Ectodermal cell (in vitro differentiated cells): ENCODE data around the gene CDC14A.

Source experiments
- H3K27ac ChIP-seq: 2 replicates; pipeline ENCODE4 v1.7.0; 2013; ENCODE audit warnings: mild to moderate bottlenecking, low read depth, low read length; ENCODE audit not compliant: insufficient read depth, poor library complexity, severe bottlenecking
- H3K27me3 ChIP-seq: 2 replicates; pipeline ENCODE4 v1.7.0; 2013; ENCODE audit warnings: mild to moderate bottlenecking, low read length; ENCODE audit not compliant: insufficient read depth, control insufficient read depth, poor library complexity, severe bottlenecking
- H3K36me3 ChIP-seq: one replicate; pipeline ENCODE4 v1.7.0; 2013; ENCODE audit warnings: low read length; ENCODE audit not compliant: control insufficient read depth, insufficient read depth
- H3K4me1 ChIP-seq: one replicate; pipeline ENCODE4 v1.7.0; 2013; ENCODE audit warnings: low read length; ENCODE audit not compliant: control insufficient read depth, insufficient read depth
- H3K4me3 ChIP-seq: 2 replicates; pipeline ENCODE4 v1.7.0; 2013; ENCODE audit warnings: low read depth, low read length, control low read depth; ENCODE audit not compliant: insufficient read depth
- H3K9me3 ChIP-seq: 2 replicates; pipeline ENCODE4 v1.7.0; 2013; ENCODE audit warnings: mild to moderate bottlenecking, low read length, moderate library complexity; ENCODE audit not compliant: control insufficient read depth
- WGBS, 2 experiments: methylation state at CpG; one replicate each; pipeline ENCODE4 v1.1.7; 2013; ENCODE audit warnings: missing lambda C conversion rate in 2 of 2; 5-methylcytosine and 5-hydroxymethylcytosine counted together

CDC14A gene

DNA sequence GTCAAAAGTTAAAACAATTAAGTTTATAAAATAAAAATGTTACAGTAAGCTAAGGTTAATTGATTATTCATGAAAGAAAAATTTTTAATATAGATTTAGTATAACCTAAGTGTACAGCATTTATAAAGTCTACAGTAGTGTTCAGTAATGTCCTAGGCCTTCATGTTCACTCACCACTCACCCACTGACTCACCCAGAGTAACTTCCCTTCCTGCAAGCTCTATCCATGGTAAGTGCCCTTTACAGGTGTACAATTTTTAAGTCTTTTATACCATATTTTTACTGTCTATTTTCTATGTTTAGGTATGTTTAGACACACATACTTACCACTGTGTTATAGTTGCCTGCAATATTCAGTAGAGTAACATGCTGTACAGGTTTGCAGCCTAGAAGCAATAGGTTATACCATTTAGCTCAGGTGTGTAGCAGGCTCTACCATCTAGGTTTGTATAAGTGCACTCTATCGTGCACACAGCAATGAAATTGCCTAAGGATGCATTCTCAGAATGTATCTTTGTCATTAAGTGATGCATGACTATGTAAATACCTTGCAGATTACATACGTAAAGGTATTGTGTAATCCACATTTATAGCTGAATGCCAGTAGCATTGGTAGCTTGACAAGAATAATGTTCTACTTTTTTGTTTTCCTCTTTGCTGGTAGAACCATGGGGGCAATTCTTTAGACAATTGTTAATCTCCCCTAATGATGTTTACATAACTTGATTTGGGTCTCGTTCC is 149.9 kb downstream of the CDC14A start:
- Histone ChIP-seq H3K27me3 (no peaks in the 10 kb centered on the region), H3K27ac (no peak overlapping the region), H3K4me3 (no peak overlapping the region), H3K36me3 (peaks cover 17% of the 10 kb centered on the region), H3K9me3 (no peaks in the 10 kb centered on the region), H3K4me1 (no peaks in the 10 kb centered on the region)
- WGBS, 2 experiments: 96 to 97% methylated on average over 2 to 3 of the region's 3 CpGs

DNA sequence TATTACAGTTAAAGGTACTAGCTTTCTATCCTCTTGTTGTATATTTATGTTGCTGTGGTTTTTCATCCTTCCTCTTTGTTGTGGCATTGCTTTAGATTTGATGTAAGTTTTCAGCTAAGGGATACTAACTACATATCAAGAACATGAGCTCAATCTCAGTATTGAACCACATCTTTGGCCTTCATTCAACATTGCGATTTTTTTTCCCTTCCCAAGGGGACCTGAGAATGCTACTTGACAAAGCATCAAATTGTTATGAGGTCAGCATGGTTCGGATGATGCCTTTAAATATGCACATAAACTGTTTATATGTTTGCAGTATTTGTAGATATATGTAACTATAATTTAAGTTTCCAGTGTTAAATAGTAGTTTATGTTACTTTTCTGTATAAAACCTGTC is 153.9 kb downstream of the CDC14A start:
- Histone ChIP-seq H3K27me3 (no peaks in the 10 kb centered on the region), H3K36me3 (peaks cover 4% of the 10 kb centered on the region), H3K4me1 (no peaks in the 10 kb centered on the region), H3K27ac (no peak overlapping the region), H3K4me3 (no peak overlapping the region), H3K9me3 (no peaks in the 10 kb centered on the region)
- WGBS, 2 experiments: 98 to 100% methylated on average over 1 to 2 of the region's 2 CpGs

DNA sequence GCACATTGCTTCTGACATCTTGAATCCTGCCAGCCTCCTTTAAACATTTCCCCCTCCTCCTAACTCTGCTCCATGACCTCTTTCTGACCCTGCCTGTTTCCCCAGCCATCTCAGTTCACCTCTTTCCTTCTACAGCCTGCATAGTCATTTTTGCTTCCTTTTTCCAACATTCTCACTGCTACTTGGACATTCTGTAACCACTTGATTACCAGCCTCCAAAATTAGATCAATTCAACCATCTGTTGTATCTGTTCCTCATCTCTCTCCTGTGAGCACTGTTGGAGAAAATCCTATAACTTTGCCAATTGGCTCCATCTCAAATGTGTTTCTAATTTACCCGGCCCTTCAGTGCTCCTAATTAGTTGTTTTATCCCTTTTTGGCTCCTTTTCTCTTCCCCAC is 158.1 kb downstream of the CDC14A start:
- H3K4me3 ChIP-seq: no peak overlapping the region
- H3K9me3 ChIP-seq: no peaks in the 10 kb centered on the region
- H3K4me1 ChIP-seq: no peaks in the 10 kb centered on the region
- no peaks in the 10 kb centered on the region for H3K27me3 ChIP-seq
- H3K27ac ChIP-seq: no peak overlapping the region
- no peaks in the 10 kb centered on the region for H3K36me3 ChIP-seq
- WGBS, 2 experiments: 94% methylated on average over 1 of the region's 1 CpG

DNA sequence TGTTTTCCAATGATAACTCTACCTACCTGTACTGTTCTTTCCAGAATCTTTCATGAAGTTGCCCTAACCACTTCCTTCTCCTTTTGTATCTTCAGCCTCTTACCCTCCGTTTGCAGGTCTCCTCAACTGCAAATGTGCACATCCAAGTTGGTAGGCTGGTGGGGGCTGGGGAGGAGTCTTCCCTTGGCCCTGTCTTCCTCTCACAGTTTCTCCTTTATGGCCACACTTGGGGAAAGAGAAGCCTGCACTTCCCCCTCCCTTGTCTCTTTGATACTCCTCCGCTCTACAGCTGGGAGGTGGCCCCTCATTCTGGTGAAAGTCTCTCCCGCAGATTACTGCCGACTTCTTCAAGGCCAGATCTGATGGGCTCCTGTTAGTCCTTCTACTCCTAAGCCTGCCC is 158.8 kb downstream of the CDC14A start:
- H3K36me3 ChIP-seq: no peaks in the 10 kb centered on the region
- H3K27me3 ChIP-seq: no peaks in the 10 kb centered on the region
- no peak overlapping the region for H3K27ac ChIP-seq
- no peaks in the 10 kb centered on the region for H3K4me1 ChIP-seq
- no peak overlapping the region for H3K4me3 ChIP-seq
- WGBS, 2 experiments: 89 to 91% methylated on average over 4 of the region's 4 CpGs
- no peaks in the 10 kb centered on the region for H3K9me3 ChIP-seq

DNA sequence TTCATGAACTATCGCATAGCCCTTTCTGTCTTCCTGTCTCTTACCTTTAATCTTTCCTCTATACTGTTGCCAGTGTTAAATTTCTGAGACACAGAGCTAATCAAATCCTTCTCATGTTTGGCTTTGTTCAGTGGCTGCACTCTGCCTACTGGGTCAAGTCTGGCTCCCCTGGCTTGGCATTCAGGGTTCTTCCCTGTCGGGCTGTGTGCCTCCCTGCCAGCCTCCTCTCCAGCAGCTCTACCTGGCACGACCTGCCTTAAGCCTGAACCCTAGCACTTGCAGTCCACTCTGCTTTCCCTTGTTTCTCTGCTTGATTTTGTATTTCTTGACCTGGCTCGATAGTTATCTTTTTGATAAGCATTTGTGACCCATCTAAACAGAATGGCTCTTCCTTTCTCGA is 159.5 kb downstream of the CDC14A start:
- H3K4me3 ChIP-seq: no peak overlapping the region
- H3K36me3 ChIP-seq: no peaks in the 10 kb centered on the region
- no peak overlapping the region for H3K27ac ChIP-seq
- H3K9me3 ChIP-seq: no peaks in the 10 kb centered on the region
- WGBS, 2 experiments: 92 to 95% methylated on average over 5 of the region's 5 CpGs
- H3K27me3 ChIP-seq: no peaks in the 10 kb centered on the region
- H3K4me1 ChIP-seq: no peaks in the 10 kb centered on the region

DNA sequence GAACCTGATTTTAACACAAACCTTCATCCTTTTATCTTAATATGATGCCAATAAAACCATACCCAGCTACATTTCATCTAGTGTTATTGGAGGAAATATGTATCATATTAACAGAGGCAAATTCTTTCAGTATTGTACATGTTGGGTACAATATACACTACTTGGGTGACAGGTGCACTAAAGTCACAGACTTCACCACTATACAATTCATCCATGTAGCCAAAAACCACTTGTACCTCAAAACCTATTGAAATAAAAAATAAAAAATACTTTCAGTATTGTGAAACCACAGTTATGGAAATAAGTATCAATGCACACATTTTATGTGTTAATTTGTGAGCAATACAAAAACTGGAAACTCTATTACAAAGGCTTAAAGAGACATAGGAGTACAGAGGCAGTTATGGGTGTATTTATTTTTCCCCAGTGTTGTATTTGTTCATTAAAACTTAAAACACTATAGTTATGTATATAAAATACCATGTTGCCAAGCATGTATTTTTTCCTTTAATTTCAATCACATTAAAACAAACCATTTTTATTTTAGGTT is 160.6 kb downstream of the CDC14A start:
- no peaks in the 10 kb centered on the region for H3K4me1 ChIP-seq
- no peaks in the 10 kb centered on the region for H3K27me3 ChIP-seq
- no peaks in the 10 kb centered on the region for H3K36me3 ChIP-seq
- H3K4me3 ChIP-seq: no peak overlapping the region
- no peaks in the 10 kb centered on the region for H3K9me3 ChIP-seq
- H3K27ac ChIP-seq: no peak overlapping the region

DNA sequence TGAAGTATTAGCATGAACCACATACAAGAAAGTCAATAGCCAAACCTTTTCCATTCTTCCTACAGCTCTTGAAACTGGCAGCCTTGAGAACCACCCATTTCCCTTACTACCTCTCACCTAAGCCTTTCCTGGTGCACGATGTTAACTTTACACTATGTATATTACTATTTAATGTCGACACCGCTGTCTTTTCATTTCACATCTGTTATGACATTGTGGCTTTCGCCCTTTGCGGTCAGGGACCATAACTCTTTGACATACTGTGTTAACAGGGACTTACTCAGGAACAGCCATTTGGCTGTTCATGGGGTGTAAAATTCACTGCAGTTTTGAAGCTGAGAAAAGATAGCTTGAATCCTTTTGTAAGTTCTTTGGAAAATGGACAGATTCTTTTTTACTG is 164.6 kb downstream of the CDC14A start:
- 95% methylated on average over 5 of the region's 5 CpGs for WGBS, 2 experiments
- Histone ChIP-seq H3K27me3 (no peaks in the 10 kb centered on the region), H3K36me3 (no peaks in the 10 kb centered on the region), H3K4me3 (no peak overlapping the region), H3K9me3 (no peaks in the 10 kb centered on the region), H3K4me1 (no peaks in the 10 kb centered on the region), H3K27ac (no peak overlapping the region)

DNA sequence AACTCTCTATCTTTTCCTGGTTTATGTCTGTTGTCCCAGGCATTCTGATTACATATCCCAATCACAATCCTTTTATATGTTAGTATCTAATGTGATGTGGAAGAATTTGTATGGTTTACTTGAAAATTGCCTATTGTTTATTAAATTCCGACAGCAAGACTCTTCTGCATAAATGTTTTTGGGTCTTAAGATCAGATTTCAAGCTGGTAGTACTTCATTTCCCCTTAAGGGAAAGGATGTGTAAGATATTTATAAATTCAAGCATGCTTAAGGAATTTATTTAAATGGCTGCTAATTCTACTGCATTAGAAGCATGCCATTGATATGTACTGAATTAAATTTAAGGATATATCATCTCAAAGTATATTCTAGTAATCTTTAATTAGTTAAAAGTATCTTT is 165.2 kb downstream of the CDC14A start:
- Histone ChIP-seq H3K4me1 (no peaks in the 10 kb centered on the region), H3K4me3 (no peak overlapping the region), H3K27ac (no peak overlapping the region), H3K36me3 (no peaks in the 10 kb centered on the region), H3K27me3 (no peaks in the 10 kb centered on the region), H3K9me3 (no peaks in the 10 kb centered on the region)
- WGBS, 2 experiments: 93 to 94% methylated on average over 1 of the region's 1 CpG

DNA sequence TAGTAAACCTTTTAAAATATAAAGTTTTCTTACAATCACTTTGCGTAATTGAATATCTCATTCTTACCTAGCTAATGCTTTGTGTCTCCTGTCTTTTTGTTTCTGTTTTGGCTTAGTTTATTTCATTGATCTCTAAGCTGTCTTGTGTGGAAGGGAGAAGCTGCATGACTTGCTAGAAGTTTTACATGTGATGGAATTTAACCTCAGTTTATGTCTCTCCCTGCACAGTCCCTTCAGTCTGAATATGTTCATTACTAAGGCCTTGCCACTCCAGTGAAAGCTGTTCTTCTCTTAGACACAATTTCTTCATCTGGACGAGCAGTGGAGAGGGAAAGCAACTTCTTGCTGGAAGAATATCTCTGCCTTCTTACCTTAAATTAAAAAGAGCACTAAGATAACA is 165.7 kb downstream of the CDC14A start:
- Histone ChIP-seq H3K4me1 (no peaks in the 10 kb centered on the region), H3K27me3 (no peaks in the 10 kb centered on the region), H3K9me3 (no peaks in the 10 kb centered on the region), H3K27ac (no peak overlapping the region), H3K4me3 (no peak overlapping the region), H3K36me3 (no peaks in the 10 kb centered on the region)
- WGBS, 2 experiments: 100% methylated on average over 1 of the region's 2 CpGs

DNA sequence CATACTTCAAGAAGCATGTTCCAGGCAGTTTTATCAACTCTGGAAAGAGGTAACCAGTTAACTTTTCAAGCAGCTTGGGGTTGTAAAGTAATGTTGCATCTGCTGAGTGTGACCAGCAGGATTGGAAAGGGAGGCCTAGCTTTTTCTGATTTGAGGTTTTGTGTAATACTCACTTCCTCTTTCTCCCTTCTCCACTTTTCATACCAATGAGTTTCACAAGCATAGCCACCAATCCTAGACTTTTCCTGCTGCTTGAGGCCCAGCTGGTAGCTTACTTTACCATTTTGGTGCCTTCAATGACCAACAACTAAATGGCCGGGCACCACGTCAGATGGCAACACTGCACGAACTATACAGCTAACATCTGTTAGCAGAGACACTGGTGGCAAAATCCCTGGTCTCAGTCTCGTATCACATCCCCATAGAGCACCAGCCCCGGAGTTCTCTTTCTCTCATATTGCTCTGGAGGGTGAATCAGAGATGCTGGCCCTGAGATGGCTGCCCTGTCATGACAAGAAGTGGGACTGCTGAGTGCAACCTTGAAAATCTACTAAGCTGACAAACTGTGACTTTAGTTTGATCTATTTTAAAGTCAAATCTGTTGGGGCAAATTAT is 170.8 kb downstream of the CDC14A start:
- no peaks in the 10 kb centered on the region for H3K9me3 ChIP-seq
- H3K36me3 ChIP-seq: no peaks in the 10 kb centered on the region
- no peaks in the 10 kb centered on the region for H3K4me1 ChIP-seq
- H3K27ac ChIP-seq: no peak overlapping the region
- no peak overlapping the region for H3K4me3 ChIP-seq
- H3K27me3 ChIP-seq: no peaks in the 10 kb centered on the region
- 93 to 94% methylated on average over 5 of the region's 5 CpGs for WGBS, 2 experiments
